ENCODE data around the gene NBAS.
"Not testable (repeated sequence)": the region's sequence is repeated elsewhere in the genome, so short reads cannot be mapped to it uniquely, and the experiment has no call there.

The NBAS gene

DNA sequence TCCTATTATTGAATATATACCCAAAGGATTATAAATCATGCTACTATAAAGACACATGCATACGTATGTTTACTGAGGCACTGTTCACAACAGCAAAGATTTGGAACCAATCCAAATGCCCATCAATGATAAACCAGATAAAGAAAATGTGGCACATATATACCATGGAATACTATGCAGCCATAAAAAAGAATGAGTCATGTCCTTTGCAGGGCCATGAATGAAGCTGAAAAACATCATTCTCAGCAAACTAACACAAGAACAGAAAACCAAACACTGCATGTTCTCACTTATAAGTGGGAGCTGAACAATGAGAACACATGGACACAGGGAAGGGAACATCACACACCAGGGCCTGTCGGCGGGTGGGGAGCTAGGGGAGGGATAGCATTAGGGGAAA lies 310.2 kb downstream of the NBAS start:
- DNase-seq: not testable (repeated sequence)

DNA sequence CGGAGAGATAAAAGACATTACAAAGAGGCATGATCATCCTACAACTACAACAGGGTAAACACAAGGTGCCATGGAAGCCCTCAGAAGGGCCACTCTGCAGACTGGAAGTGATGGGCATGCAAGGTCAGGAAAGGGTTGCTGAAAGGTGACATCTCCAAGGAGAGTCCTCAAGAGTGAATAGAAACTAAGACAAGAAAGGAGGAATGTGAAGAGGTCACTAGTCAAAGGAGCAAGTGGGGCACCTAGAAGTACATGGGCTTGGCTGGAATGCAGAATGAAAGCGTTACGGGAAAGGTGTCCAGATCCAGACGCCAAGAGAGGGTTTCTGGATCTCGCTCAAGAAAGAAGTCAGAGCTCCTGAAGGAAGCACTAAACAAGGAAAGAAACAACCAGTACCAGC lies 314.3 kb downstream of the NBAS start:
- no peak for DNase-seq

DNA sequence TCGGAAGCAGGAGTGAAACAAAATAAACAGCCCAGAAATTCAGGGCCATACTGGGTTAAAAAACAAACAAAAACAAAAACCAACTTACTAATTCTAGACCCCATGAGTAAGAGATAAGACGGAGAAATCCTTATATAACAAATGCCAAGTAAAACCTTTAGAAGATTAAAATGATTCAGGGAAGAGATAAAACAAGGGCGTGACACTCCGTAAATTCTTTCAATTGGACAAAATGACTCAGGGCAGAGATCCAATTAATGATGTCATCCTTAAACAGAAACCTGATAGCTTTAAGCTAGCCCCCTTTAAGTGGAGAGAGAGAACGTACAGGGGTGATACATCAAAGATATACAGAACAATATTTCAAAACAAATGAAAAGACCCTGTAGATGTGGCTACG lies 317.4 kb downstream of the NBAS start:
- no peak for DNase-seq

DNA sequence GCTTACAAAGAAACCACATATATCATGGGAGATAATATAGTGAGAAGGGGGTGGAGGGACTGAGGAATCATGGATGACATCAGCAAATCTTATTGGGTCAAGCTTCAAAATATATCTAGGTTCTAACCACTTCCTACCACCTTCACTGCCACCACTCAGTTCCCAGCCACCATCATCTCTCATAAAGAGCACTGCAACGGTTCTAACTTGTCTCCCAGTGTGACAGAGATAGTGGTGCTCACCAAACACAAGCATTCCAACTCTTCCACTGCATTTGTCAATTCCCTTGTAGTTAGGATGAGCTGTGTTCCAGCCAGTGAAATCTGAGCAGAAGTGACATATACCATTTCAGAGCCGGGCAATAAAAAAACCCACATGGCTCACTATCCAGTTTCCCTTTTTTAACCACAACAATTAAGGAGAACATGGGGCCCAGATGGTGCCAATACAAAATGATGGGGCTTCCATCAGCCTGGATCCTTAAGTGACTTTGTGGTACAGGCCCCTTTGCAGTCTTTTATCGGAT lies 318.1 kb downstream of the NBAS start:
- no peak for DNase-seq

DNA sequence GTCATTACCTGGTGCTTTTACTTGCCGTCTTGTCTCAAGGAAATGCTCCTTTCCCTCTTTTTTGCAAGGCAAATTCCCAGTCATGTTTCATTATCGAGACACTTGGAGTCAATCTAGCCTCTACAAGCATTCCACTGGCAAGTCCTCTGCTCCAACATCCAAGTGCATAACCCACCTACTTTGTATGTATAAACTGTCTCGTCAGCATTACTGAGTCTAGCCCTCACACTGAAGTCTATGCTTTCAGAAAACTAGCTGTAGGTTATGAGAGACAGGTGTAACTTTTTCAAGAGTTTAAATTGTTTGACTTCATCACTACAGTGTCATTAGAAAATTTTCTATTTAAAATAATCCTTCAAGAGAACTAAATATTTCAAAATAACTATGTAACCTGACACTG lies 319.2 kb downstream of the NBAS start:
- no peak for DNase-seq

DNA sequence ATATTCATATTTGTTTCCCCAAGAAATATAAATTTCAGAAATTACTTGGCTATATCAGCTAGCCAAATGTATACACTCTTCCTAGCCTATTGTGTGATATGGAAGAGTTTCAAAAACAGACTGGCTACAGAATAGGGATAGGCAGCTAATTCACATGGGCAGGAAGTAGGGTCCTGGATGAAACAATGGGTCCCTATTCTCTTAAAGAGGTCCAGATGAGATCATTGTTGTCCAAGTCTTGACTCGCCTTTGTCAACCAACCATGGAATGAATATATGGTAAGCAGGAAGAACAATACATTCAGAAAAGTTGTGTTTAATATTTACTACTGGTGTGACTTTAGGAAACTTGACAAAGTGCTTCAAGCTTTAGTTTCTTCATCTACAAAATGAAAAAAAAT lies 319.9 kb downstream of the NBAS start:
- DNase-seq: no peak

DNA sequence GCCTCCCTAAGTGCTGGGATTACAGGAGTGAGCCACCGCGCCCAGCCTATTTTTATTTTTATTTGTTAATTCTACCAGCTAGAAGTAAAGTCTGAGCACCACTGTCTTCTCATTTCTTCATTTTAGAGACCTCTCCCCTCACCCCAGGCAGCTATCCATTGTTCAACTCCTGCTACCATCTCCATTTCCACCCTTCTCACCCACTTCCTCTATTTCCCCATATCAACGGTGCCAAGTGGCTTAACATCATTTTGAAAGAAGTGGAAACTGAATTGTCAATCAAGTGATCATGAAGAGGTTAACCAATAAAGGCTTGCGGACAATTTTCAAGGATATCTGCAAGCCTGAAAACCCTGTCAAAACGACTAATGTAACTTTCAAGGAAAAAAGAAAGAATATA lies 323.1 kb downstream of the NBAS start:
- DNase-seq: no peak

DNA sequence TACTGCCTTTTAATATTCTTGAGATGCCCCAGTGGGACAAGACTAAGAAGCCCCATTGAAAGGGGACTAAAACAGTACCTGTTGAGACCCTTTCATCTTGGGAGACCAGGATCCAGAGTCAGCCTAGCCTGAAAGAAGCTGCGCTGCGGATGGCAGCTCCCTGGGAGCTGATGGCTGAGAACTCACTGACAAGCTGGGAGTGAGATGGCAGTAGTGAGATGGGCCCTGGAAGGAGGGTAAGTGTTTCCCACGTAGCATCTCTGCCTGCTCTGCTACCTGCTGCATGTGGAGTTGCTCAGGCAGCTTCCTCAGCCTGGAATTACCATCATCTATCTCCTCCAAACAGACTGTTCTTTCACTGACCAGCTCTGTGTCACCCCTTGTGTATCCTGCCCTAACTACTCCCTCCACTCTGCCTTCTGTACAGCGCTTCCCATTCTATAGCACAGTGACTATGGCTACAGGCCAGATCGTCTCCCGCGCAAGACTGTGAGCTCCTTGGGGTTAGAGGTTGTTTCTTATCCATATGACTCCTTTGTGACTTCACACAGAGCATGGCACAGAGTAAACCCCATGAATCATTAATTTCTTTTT lies 330.4 kb downstream of the NBAS start:
- no peak for DNase-seq

DNA sequence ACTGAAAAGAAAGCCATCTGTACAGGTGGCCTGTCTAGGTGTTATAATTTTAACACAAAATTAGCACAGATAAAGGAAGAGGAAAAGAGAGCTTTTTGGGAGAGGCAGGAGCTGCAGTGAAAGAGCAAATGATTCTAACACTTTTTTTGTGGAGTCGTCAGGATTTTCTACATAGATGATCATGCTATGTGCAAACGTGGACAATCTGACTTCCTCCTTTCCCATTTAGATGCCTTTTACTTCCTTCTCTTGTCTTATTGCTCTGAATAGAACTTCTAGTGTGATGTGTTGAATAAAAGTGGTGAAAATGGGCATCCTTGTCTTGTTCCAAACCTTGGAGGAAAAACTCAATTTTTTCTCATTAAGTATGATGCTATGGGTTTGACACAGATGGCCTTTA lies 334.5 kb downstream of the NBAS start:
- no peak for DNase-seq

DNA sequence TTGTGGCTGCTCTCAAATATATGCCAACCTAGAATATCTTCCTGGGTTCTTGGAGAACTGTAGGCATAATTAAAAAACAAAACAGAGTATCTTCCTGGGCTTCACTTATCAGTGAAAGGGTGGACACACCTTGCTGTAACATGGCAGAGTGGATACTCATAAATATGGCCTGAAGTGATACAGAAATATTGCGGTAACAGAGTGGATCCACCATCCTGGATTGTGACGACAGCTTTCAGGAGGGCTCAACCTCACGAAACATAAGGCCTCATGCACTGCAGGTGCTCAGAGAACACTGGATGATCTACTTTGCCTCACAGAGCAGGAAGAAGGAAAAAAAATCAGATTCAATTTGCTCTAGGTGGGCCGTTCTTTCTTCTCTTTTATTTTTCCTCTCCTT lies 336.0 kb downstream of the NBAS start:
- DNase-seq: no peak

DNA sequence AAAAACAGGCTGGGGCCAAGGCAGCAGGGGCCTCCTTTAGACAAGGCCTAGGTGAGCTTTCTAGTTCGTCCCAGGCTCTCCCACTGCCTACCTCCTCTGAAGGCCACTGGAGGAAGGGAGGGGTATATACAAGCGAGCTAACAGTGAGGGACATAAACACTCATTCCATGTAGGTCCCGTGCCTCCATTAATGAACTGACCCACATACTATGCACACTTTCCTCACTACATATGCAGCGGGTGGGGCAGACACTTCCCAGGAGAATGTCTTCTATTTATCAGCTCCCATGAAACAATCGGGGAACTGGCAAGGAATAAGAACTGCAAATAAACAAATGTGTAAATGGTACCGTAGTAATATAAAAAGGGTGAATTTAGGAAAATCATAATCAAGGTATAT lies 336.5 kb downstream of the NBAS start:
- DNase-seq: no peak

DNA sequence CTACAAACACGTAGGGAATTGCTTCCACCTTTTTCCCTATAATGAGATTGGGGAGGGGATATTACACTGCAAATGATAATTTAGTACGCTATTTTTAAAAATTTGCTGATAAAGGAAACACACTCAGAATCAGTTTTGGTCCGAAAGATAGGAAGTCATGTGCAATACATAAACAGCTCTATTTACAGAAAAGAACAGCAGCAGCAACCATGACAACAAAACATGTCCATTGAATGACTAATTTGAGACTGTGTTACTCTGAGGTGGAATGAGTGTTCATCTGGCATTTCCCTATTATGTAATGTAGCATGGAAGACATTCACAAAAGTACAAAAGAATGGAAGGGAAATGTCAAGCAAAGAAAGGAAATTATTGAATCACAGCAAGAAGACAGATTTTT lies 337.2 kb downstream of the NBAS start:
- DNase-seq: no peak

DNA sequence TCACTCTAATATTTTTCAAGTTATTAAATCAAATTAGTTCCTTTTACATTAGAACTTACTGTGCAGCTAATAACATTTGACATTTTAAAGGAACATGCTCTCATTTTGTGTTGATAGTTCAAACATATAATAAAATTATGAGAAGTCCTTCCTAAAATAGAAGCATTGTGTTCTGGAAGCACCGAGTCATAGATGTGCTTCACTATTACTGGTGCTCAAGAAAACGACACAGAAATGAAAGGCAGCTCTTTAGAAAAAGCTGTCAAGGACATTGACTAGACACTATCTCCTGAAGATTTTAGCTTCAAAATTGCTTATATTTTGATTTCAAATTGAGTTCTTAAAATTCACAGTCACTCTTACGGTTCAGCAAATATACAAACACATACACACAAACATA lies 338.3 kb downstream of the NBAS start:
- DNase-seq: no peak

DNA sequence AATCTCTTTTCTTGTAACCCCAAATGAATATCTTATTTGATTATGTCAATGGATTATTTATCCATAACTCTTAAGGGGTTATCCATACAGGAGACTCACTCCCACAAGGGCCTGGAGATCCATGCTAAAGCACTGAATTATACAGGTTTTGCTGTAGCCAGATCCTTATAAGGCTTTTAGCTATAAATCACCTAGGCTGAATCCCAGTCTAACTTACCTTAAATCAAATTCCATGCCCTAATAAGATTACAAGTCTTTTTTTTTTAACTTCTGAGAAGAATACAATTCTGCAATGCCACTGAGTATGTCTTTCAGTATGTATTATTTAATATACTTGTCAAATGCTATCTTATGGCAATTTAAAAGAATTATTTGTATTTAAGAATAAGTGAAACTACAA lies 340.5 kb downstream of the NBAS start:
- DNase-seq: no peak

DNA sequence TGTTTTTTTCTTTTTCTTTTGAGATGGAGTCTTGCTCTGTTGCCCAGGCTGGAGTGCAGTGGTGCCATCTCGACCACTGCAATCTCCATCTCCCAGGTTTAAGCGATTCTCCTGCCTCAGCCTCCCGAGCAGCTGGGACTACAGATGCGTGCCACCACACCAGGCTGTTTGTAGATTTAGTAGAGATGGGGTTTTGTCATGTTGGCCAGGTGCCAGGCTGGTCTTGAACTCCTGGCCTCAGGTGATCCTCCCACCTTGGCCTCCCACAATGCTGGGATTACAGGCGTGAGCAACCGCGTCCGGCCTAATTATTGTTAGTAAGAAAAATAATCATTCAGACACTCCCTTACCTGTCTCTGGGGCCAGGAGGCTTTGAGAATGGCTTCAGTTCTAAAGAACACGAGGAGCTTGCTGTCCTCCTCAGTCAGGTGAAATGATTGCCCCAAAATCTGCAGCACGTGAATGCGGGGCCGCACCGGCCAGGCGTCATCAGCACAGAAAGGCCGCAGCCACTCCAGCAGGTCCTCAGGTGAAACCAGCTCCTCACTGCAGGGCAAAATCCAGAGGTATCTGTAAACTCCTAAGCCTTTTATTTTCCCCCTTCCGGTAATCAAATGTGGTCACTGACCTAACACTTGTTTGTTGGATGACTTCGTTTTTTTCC lies 342.6 kb downstream of the NBAS start:
- DNase-seq: no peak

DNA sequence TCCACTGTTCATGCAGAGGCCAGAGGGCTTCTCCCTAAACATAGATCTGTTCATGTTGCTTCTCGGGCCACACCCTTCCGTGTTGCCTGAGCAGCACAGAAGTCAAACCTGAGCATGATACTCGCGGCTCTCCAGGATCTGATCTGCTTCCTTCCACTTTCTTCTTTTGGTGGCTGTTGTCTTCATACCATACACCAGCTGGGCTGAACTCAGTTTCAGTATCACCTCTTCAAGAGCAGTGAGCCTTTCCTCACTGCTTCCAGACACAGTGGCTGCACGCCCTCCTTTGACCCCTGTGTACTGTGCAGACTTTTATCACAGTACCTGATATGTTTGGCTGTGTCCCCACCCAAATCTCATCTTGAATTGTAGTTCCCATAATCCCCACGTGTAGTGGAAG lies 348.9 kb downstream of the NBAS start:
- DNase-seq: no peak

DNA sequence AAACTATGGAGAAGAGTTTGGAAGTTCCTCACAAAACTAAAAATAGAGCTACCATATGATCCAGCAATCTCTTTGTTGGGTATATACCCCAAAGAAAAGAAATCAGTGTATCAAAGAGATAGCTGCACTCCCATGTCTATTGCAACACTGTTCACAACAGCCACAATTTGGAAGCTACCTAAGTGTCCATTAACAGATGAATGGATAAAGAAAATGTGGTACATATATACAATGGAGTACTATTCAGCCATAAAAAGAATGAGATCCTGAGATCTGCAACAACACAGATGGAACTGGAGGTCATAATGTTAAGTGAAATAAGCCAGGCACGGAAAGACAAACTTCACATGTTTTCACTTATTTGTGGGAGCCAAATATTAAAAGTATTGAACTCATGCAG lies 350.6 kb downstream of the NBAS start:
- not testable (repeated sequence) for DNase-seq

DNA sequence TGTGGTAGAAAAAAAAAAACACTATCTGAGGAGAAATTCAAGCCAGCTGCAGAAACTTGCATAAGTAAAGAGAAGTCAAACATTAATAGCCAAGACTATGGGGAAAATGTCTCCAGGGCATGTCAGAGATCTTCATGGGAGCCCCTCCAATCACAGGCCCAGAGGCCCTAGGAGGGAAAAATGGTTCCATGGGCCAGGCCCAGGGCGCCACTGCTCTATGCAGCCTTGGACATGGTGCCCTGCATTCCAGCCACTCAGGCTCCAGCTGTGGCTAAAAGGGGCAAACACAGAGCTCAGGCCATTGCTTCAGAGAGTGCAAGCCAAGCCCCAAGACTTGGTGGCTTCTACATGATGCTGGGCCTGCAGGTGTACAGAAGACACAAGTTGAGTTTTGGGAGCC lies 354.7 kb downstream of the NBAS start:
- no peak for DNase-seq

DNA sequence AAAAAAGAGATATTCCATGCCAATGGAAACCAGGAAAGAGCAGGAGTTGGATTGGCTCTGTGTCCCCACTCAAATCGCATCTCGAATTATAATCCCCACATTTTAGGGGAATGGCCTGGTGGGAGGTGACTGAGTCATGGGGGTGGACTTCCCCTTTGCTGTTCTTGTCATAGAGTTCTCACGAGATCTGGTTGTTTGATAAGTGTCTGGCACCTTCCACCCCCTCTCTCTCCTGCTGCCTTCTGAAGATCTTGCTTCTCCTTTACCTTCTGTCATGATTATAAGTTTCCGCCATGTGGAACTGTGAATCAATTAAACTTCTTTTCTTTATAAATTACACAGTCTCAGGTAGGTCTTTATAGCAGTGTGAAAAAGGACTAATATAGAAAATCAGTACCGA lies 355.6 kb downstream of the NBAS start:
- peak; percentile 29 for DNase-seq

DNA sequence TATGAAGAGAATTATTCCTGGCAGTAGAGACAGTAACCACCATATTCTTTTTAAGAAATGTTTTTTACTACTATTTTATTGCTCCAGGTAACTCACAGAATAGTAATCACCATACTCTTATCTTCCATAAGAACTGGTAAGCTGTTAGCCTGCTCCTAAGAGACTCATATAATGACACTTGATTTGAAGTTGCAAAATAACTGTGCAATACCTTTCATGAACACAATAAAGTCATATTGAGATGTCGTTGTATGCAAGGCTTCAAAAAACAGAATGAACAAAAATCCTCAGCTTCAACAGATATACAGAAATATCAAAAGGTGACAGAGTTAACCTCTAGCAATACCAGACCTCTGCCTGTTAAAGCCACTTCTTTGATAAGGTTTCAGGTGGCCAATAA lies 360.1 kb downstream of the NBAS start:
- DNase-seq: no peak

DNA sequence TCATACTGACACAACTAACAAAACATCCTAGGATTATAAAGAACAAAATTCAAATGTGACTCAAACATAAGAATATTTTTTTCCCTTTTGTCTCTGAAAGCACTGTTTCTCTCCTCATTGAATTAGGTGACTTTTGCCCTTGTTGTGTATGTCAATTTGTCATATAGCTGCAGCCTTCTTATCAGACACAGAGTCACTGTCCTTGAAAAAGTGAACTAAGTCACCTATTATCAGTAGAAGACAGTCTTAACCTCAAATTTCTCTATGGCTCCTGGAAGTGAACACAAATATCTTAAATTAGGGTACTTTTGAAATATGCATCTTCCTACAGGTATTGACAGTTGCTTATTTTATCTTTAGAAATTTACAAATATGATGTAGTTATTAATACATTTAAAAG lies 360.6 kb downstream of the NBAS start:
- DNase-seq: no peak

DNA sequence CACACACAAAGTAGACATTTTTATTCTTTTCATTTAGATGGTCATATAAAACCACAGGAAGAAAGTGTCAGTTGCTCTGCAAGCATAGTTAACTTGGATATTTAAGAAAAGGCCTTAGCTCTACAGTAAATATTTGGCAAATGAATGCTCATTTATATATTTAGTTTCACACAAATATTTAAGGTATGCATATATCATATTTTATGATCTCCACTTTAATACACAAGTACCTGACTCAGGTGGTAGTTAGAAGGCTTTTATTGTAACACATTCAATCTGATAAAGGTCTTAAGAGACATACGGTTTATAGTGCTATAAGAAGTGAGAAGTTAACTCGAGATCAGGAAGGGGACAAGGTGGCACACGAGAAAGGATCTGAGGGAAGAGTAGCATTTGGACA lies 363.1 kb downstream of the NBAS start:
- no peak for DNase-seq

DNA sequence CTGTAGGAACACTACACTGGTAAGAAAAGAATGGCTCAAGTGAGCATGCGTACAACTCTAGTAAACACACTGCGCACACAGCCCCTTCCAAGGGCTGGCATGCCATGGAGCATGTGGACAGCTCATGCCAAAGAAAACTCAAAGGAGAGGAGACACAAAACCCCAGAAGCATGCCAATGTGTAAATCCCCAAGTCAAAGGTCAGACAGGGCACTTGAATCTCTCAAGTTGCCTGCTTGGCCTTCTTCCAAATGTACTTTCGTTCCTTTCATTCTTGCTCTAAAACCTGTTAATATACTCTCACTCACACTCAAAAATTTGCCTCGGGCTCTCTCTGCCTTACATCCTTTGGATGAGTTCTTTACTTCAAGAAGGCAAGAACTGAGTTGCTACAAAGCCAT lies 365.3 kb downstream of the NBAS start:
- no peak for DNase-seq

DNA sequence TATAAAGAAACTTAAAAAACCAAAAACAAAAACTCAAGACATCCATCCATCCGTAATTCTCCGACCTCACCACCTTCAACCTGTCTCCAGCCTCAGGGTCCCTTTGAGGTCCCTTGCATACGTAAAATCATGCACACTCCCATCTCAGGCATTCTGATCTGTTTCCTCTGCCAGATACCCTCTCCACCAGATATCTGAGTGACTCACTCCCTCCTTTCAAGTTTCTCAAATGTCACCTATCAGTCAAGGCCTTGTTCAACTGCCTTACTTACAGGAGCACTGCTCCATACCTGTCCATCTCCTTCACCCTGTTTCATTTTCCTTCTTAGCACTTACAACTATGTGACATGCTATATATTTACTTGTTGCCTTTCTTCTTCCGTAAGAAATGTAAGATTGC lies 369.3 kb downstream of the NBAS start:
- DNase-seq: no peak

DNA sequence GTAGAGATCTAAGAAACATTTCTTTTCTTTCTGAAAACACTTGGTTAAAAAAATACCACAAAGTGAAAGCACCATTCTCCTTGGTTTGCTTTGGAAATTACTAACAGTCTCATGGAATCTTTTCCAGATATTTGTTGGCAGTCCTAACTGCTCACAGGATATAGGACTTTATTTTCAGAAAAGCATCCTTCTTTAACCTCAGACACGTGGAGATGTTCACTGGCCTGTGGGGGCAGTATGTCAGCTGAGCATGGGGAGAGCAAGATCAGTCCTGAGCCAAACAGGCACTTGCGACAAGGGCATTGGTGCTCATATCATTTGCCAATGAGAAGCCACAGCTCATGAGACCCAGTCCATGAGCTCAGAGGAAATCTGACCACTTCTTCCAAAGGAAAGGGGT lies 371.9 kb downstream of the NBAS start:
- no peak for DNase-seq
